GM18868 (cell line): Measurements from ENCODE around the gene IL12RB1.
"Not testable (repeated sequence)": the region's sequence is repeated elsewhere in the genome, so short reads cannot be mapped to it uniquely, and the experiment has no call there.

ENCODE experiments used
- ATAC-seq: cut with Tn5 transposase; IDR thresholded peaks from one replicate; pipeline ENCODE4 v1.9.1; 2021; ENCODE audit warnings: mild to moderate bottlenecking, moderate library complexity; ENCODE audit not compliant: unreplicated experiment

The IL12RB1 gene

DNA sequence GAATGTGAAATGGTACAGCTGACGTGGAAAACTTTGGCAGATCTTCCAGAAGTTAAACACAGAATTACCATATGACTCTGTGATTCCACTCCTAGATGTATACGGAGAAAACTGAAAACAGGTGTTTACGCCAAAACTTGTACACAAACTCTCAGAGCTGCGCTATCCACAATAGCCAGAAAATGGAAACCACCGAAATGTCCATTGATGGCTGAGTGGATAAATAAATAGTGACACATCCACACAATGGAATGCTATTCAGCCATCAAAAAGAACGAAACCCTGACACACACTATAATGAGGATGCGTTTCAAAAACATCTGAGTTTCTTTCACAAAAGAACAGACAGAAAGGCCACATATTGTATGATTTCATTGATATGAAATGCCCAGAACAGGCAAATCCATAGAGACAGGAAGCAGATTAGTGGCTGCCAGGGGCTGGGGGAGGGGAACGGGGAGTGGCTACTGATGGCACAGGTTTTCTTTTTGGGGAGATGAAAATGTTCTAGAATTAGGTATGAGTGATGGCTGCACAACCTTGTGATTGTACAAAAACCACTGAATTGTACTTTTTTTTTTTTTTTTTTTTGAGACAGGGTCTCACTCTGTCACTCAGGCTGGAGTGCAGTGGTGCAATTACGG is 33.0 kb downstream of the IL12RB1 start:
- no peak for ATAC-seq

DNA sequence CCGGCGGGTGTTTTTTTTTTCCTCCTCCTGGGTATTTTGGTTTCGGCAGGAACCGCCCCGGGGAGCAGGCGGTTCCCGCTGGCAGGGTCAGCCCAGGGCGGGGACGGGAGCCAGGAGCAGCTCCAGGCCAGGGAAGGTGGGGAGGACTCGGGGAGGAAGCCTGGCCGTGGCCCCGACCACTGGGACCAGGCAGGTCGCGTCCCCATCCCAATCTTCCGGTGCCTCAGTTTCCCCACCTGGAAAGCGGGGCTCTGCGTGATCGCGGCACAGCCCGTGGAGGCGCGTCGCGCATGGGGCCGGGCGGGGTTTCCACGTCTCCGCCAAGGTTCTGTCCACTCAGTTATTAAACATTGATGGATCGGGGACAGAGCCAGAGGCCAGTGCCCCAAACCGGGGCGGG is 34.8 kb downstream of the IL12RB1 start:
- no peak for ATAC-seq

DNA sequence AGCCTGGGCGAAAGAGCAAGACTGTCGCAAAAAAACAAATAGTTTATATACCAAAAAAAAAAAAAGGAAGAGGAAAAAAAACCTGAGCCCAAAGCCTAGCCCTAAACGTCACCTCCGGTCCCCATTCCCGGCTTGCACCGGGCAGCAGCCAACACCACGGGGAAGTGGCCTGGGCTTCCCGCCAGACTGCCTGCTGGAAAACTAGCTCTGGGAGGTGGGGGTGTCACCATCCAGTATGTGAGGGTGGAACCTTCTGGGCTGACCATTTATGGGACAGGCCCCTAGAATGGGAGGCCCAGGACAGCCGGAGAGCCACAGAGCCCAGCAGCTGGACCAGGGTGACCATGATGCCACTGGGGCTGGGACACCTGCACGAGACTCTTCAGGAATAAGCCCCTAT is 37.3 kb downstream of the IL12RB1 start:
- no peak for ATAC-seq

DNA sequence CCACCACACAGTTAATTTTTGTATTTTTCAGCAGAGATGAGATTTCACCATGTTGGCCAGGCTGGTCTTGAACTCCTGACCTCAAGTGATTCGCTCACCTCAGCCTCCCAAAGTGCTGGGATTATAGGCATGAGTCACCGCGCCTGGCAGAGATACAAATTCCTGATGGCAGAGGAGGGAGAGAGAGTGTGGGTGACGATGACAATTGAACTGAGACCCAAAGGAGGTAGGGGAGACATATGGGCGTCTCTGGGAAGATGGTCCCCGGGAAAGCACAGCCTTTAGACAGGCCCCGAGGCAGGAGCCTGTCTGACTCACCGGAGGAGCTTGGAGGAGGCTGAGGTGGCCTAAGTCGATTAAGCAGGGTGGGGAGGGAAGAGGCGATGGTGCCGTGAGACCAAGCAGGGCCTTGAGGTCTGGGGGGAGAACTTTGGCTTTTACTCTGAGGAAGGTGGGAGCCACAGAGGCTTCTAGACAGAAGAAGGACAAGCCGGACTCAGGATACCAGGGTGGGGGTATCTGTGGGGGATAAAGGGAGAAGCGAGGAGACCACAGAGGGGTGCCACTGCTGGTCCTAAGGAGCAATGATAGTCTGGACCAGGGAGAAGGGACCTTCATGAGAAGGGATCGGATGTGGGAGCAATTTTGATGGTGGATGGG is 40.5 kb downstream of the IL12RB1 start:
- ATAC-seq: no peak

DNA sequence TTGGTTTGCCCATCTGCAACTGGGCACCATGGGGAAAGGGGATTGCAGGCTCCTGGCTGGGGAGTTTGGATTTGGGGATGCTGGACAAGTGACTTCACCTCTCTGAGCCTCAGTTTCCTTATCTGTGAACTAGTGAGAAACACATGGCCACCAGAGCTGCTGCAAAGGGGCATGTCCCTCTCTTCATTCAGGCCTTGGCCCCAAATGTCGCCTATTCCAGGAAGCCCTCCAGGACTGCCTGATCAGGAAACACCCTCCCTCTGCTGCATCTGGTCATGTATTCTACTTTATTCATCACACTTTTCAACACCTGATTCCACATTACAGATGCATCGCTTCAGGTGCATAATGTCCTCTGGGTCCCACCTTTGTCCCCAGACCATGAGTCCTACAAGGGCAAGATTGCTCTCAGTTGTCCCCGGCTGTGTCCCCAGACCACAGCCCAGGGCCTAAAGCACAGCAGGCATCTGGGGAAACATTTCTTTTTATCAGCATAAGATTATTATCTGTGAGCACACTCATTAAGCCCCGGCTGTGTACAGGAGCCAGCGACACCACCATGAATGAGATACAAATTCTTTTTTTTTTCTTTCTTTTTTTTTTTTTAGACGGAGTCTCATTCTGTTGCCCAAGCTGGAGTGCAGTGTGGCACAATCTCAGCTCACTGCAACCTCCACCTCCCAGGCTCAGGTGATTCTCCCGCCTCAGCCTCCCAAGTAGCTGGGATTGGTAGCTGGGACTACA is 41.3 kb downstream of the IL12RB1 start:
- ATAC-seq: no peak

DNA sequence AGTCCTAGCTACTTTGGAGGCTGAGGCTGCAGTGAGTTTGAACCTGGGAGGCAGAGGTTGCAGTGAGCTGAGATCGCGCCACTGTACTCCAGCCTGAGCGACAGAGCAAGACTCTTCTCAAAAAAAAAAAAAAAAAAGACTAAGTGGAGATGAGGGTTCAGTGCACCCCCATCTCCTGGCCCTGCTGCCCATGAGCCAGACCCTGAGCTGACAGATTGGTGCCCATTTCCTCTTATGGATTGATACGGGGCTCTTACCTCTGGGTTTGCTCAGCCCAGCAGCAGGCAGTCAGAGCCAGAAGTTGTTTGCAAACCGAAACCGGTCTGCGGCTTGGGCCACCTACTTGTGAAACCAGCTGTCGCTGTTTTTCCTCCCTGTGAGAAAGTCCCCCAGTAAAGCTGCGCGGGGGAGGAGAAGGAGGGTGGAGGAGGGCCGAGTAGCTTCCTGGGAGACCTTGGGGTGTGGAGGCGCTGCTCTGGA is 41.9 kb downstream of the IL12RB1 start:
- ATAC-seq: peak; percentile 88

DNA sequence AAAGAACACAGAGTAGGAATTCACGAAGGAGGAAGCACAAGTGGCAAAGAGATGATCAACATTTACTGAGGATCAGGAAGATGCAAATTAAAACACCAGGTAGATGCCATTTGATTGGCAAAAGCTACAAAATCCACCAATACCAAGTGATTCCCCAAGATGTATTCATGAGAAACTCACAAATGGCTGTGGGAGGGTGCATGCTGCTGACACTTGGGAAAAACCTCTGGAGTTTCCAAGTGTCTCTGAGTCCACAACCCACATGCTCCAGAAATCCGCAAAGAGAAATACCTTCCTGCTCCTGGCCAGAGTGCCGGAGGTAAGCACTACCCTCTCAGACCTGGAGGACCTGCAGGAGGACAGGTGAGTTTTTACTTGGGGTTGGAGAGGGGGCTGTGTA is 43.1 kb downstream of the IL12RB1 start:
- ATAC-seq: no peak

DNA sequence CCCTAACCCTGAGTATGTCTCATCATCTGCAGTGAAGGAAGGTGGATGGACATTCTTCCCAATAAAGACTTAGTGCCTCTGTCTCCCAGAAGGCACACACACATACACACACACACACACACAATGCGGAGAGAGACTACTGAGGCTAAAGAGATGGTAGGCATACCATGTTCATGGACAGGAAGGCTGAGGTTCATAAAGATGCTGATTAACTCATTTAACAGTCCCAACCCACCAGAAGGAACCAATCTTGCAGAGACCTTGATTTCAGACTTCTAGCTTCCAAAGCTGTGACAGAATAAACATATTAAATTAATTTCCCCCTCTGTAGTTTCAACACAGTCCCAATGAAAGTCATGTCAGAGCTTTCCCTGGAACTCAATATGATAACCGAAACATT is 45.7 kb downstream of the IL12RB1 start:
- no peak for ATAC-seq

DNA sequence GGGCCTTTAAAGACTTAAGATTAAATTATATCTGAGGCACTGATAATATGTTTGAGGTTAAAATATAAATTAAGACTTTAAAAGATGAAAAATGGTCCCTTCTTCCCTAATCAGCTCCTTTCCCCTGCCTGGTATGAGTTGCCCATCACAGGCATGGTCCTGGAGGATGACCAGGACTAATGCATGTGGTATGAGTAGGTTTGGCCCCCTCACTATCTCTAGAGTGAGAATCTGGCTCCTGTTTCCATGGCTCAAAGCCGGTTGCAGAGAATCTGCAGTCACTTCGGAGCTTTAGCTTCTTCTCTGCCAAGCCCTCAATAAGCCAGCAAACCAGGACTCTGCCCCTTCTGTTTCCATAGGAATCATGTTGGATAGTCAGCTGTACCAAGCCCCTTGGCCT is 54.6 kb downstream of the IL12RB1 start:
- not testable (repeated sequence) for ATAC-seq

DNA sequence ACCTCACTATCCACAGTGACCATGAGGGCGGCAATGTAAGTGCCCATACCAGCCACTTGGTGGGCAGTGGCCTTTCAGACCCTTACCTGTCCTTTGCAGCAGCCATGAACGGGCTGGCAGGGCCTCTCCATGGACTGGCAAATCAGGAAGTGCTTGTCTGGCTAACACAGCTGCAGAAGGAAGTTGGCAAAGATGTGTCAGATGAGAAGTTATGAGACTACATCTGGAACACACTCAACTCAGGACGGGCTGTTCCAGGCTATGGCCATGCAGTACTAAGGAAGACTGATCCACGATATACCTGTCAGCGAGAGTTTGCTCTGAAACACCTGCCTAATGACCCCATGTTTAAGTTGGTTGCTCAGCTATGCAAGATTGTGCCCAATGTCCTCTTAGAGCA is 55.3 kb downstream of the IL12RB1 start:
- not testable (repeated sequence) for ATAC-seq

DNA sequence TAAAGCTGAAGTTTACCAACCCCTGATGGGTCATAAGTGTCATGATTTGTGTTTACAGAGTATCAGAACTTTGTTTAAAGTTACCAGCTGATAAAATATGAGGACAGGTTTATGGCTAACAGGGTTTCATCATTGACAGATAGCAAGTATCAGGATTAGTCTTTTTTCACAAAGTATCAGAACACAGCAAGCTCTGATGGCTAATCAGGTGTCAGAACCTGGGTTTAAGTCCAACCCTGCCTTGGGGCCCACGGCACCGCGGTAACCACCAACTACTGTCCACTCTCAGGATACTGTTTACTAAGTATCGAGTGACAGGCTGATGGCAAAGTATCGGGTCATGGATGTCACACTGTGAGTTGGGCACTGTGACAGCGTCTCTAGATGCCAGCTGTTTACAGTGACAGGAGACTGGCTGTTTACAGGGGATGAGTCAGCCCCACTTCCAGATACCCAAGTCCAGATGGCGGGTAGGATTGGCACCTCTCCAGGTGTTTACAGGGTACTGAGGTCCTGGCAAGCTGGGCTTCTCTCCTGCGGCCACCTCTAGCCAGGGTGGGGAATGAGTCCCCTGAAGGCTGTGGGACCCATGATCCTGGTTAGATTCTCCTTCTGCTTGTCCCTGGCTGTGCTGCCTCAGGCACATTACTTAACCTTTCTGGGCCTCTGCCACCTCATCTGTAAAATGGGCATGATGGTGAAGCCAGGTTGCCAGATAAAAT is 57.0 kb downstream of the IL12RB1 start:
- no peak for ATAC-seq

DNA sequence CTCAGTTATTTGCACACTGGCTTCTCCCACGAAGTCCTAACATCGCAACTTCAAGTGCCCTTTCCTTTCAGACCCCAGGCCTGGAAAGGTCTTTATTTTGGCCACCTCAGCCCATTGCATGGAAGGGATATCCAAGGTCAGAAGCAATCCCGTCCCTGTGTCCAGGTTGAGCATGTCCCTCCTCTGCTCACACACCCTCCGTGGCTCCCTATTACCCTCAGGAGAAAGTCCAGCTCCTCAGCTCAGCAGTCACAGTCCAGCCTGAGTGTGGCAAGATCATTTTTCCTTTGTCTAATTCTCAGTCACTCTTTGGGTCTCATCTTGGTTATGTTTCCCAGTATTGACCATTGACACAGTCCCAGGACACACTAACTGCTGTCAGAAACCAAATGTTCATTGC is 59.6 kb downstream of the IL12RB1 start:
- no peak for ATAC-seq

DNA sequence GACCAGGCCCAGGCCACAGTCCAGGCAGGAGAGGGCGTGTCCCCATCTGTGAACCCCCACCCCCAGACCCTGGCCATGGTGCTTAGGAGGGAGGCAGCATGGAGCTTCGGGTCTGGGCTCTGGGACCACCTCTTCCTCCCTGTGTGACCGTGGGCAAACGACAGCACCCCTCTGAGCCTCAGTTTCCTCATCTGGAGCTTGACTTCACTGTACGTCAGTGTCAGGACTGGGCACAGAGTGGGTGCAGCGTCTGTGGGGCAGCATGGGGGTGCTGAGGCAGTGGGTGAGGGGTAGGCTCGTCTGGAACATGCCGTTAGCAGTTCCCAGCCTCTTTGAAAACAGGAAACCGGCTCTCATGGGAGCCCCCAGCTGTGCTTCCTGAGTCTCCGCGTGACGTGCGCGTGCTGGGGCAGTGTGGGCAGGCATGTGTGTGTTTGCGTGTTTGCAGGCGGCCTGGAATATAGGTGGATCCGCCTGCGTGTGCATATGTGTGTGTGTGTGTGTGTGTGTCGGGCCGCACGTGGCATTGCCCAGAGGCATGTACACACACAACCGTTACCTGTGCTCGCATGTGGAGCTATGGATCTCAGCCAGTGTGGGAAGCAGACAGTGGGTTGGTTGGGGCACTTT is 63.0 kb downstream of the IL12RB1 start:
- no peak for ATAC-seq

DNA sequence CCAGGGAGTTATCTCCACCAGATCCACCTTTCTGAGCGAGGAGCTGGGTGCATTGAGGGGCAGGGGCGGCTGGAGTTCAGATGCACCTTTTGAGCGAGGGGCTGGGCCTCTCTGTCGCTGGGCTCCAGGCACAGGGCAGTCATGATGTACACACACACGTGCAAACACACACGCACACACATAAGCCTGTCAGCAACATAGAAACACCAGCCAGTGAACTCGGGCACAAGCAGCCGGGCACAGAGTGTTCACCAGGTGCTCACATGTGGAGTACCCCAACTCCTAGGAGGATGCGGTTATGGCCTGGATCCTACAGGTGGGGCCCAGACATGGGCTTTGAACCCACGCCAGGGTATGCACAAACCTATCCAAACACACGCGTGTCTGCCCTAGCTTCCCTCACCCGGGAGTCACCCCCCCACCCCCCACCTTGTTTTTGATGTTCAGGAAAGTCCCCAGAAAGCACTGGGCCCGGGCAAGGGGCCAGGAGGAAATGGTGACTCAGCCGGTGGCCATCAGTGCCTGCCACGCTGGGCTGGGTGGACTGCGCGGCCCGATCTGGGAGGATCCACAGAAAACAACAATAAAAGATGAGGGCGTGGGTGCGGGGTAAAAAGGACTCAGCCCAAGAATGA is 65.5 kb downstream of the IL12RB1 start:
- no peak for ATAC-seq

DNA sequence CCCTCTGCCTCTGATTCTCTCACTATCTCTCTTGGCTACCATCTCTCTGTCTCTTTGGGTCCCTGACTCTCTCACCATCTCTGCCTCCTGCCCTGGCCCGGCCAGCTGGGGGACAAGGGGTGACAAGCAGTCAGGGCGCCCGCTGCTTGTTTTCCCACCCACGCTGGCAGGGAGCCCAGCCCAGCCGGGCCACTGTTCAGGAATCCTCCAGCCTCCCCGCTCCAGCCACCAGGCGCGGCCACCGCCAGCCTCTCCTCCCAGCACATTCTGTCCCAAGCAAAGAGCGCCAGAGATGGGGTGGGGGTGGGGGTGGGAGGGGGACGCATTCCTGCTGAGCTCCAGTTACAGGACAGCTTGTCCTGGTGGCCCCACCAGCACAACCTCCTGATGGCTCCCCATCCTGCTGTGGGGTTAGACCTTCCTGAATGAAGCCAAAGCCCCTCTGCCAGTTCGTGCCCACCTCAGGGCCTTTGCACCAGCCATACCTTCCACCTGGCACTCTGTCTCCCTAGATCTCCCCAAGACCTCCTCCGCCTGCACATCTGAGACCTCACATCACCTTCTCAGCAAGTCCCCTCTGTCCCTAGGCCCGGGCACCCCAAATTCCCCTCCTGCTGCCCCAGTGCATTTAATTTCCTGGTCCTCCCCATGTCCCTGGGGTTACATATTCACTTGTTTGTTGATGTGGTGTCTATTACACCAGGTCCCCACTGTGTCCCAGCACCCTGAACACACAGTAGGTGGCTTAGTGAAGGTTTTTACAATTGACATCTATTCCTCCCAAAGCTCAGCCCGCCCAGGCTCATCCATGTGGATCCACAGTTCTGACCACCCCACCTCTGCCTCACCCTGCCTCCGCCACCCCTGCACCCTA is 66.3 kb downstream of the IL12RB1 start:
- ATAC-seq: no peak

DNA sequence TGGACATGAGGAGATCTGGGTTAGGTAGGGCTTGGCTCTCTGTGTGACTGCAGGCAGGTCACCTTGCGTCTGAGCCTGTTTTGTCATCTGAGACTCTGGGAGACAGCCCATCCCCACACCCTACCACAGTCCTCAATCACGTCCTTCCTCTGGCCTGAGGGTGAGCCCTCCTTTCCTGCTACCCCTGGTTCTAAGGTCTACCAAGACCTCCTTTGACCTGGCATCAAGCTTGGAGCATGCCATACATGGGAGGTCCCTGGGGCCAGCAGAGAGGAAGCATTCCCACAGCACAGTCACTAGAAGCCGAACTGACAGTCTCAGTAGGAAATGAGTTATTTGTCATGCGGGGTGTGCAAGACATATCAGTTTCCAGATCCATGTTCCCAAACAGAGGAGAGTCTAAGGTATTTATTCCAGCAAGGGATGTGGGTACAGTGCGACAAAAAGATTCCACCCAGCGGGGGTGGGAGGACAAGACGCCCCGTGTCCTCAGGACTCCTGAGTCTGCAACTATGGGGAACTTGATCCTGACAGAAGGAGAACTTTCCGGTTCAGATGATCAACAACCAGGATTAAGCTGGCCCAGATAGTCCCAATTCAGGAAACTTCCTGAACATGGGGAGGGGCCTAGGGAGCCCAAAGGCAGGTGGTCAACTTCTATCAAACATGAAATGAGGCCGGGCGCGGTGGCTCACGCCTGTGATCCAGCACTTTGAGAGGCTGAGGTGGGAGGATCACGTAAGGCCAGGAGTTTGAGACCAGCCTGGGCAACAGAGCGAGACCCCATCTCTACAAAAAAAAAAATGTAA is 69.3 kb downstream of the IL12RB1 start:
- no peak for ATAC-seq

DNA sequence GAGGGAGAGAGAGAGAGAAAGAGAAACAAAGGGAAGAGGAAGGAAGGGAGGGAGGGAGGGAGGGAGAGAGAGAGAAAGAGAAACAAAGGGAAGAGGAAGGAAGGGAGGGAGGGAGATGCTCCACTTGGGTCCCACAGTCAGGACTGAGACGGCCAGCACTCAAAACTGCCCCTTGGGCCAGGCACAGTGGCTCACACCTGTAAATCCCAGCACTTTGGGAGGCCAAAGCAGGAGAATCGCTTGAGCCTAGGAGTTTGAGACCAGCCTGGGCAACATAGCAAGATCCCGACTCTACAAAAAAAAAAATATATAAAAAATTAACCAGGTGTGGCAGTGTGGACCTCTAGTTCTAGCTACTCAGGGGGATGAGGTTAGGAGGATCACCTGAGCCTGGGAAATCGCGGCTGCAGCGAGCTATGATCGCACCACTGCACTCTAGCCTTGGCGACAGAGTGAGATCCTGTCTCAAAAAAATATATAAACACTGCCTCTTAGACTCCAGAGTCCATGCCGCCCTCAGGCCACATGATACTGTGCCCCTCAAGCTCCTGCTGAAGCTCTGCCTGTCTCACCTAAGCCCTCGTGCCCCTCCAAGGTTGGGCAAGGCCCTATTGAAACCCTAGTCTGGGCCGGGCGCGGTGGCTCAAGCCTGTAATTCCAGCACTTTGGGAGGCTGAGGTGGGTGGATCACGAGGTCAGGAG is 70.4 kb downstream of the IL12RB1 start:
- no peak for ATAC-seq

DNA sequence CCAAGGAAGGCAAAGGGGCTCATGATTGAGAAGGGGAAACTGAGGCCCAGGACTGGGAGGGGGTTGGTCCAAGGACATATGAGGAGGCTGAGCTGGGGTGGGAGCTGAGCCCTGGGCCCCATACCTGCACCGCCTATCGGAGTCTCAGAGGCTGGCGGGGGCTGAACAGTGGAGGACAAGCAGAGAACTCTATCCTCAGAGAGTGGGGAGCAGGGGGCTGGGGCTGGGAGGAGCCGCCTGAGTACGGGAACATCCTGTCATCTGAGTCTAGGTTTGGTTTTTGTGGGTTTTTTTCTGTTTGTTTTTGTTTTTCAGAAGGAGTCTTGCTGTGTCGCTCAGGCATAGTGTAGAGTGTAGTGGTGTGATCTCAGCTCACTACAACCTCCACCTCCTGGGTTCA is 72.5 kb downstream of the IL12RB1 start:
- no peak for ATAC-seq
